ENCODE results near the gene NES.

NES gene

GRCh38 chr1:156703741-156704140 lies 26.5 kb upstream of the NES start:
- TF ChIP-seq EZH2phosphoT487 (IDR thresholded peaks at IDR 0.05; ENCODE audit: low read length) (no peak), EZH2 (optimal IDR thresholded peaks at IDR 0.05; ENCODE audit: low read depth, low read length) (no peak)
- TF ChIP-seq, protein P1, sequence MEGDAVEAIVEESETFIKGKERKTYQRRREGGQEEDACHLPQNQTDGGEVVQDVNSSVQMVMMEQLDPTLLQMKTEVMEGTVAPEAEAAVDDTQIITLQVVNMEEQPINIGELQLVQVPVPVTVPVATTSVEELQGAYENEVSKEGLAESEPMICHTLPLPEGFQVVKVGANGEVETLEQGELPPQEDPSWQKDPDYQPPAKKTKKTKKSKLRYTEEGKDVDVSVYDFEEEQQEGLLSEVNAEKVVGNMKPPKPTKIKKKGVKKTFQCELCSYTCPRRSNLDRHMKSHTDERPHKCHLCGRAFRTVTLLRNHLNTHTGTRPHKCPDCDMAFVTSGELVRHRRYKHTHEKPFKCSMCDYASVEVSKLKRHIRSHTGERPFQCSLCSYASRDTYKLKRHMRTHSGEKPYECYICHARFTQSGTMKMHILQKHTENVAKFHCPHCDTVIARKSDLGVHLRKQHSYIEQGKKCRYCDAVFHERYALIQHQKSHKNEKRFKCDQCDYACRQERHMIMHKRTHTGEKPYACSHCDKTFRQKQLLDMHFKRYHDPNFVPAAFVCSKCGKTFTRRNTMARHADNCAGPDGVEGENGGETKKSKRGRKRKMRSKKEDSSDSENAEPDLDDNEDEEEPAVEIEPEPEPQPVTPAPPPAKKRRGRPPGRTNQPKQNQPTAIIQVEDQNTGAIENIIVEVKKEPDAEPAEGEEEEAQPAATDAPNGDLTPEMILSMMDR (IDR thresholded peaks at IDR 0.05; ENCODE audit: low read length): no peak
- no peaks in the 10 kb centered on the region for H3K79me2 ChIP-seq (ENCODE audit: low read length)
- H3K9ac ChIP-seq (ENCODE audit: low read length): no peak overlapping the region
- no peak overlapping the region for H3K27ac ChIP-seq (ENCODE audit: low read length)
- H3K4me1 ChIP-seq (ENCODE audit: low read length): peaks cover 16% of the 10 kb centered on the region
- no peaks in the 10 kb centered on the region for H4K20me1 ChIP-seq (ENCODE audit: insufficient read depth, low read length)
- H3K36me3 ChIP-seq (replicated peaks; ENCODE audit: insufficient read depth, low read length): no peaks in the 10 kb centered on the region
- H3K27me3 ChIP-seq (replicated peaks; ENCODE audit: insufficient read depth, low read length): peaks cover 68% of the 10 kb centered on the region
- H3F3A ChIP-seq (ENCODE audit: insufficient read depth, low read length): no peaks in the 10 kb centered on the region; the same call in 1 of the 2 replicates
- H3K9me3 ChIP-seq (replicated peaks; ENCODE audit: insufficient read depth, low read length): no peaks in the 10 kb centered on the region
- DNase-seq: no peak
- no peaks in the 10 kb centered on the region for H3K9me2 ChIP-seq (replicated peaks; ENCODE audit: insufficient read depth, low read length)
- no peak overlapping the region for H3K4me3 ChIP-seq (ENCODE audit: low read length)
- no peak overlapping the region for H3K4me2 ChIP-seq (ENCODE audit: low read depth, low read length)
- no peak overlapping the region for H2AFZ ChIP-seq (ENCODE audit: low read length)

GRCh38 chr1:156703336-156703735 lies 26.1 kb upstream of the NES start:
- Histone ChIP-seq H3K36me3 (replicated peaks; ENCODE audit: insufficient read depth, low read length) (no peaks in the 10 kb centered on the region), H3K9me3 (replicated peaks; ENCODE audit: insufficient read depth, low read length) (no peaks in the 10 kb centered on the region), H2AFZ (ENCODE audit: low read length) (no peak overlapping the region), H3K4me2 (ENCODE audit: low read depth, low read length) (no peak overlapping the region), H3K9ac (ENCODE audit: low read length) (no peak overlapping the region), H3K4me3 (ENCODE audit: low read length) (no peak overlapping the region), H3K4me1 (ENCODE audit: low read length) (peaks cover 16% of the 10 kb centered on the region), H3K79me2 (ENCODE audit: low read length) (no peaks in the 10 kb centered on the region), H3F3A (ENCODE audit: insufficient read depth, low read length) (no peaks in the 10 kb centered on the region; the same call in 1 of the 2 replicates), H3K27ac (ENCODE audit: low read length) (no peak overlapping the region), H3K27me3 (replicated peaks; ENCODE audit: insufficient read depth, low read length) (peaks cover 68% of the 10 kb centered on the region), H4K20me1 (ENCODE audit: insufficient read depth, low read length) (no peaks in the 10 kb centered on the region), H3K9me2 (replicated peaks; ENCODE audit: insufficient read depth, low read length) (no peaks in the 10 kb centered on the region)
- TF ChIP-seq EZH2phosphoT487 (IDR thresholded peaks at IDR 0.05; ENCODE audit: low read length) (no peak), EZH2 (optimal IDR thresholded peaks at IDR 0.05; ENCODE audit: low read depth, low read length) (no peak)
- TF ChIP-seq, protein P1 (IDR thresholded peaks at IDR 0.05; ENCODE audit: low read length): no peak
- DNase-seq: no peak

DNA sequence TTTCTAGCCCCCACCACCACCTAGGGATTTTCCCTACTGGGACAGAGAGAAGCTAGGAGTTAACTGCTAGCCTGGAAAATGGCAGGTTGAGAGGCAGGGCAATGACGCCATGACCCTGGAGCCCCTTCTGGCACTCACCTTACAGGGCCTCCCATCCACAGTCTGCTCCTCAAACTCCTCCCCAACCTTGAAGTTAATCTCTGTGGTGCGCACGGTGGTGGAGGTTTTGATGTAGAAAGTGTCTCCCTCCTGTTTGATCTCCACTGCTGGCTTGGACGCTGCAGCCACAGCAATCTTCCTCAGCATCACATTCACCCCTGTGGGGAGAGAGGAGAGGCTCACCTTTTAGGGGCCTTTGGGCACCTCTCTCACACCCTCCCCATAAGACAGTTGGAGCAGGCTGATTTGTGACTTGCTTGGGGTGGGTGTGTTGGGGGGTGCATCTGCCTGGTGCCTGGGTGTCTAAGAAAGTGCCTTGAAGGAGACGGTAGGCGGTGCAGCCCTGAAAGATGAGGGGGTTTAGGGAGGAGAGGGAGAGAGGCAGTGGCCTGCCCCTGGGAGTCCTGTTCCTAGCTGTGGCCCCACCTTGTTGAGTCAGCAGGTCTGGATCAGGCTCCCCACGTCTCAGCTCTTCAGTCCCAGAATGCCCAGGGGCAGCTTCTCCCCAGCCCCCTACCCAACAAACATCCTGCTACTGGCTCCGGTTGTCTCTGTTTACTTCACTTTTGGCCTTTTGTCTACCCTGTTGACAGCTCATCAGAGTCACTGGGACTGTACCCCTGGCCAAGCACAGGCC lies 23.7 kb upstream of the NES start:
- H3K9me3 ChIP-seq (replicated peaks; ENCODE audit: insufficient read depth, low read length): no peaks in the 10 kb centered on the region
- no peak overlapping the region for H3K27ac ChIP-seq (ENCODE audit: low read length)
- no peaks in the 10 kb centered on the region; the same call in 1 of the 2 replicates for H3F3A ChIP-seq (ENCODE audit: insufficient read depth, low read length)
- H3K4me2 ChIP-seq (ENCODE audit: low read depth, low read length): no peak overlapping the region
- no peaks in the 10 kb centered on the region for H4K20me1 ChIP-seq (ENCODE audit: insufficient read depth, low read length)
- no peak for TF ChIP-seq EZH2 (optimal IDR thresholded peaks at IDR 0.05; ENCODE audit: low read depth, low read length)
- no peak for TF ChIP-seq EZH2phosphoT487 (IDR thresholded peaks at IDR 0.05; ENCODE audit: low read length)
- TF ChIP-seq, protein P1 (IDR thresholded peaks at IDR 0.05; ENCODE audit: low read length): no peak
- peaks cover 10% of the 10 kb centered on the region for H3K4me1 ChIP-seq (ENCODE audit: low read length)
- no peaks in the 10 kb centered on the region for H3K9me2 ChIP-seq (replicated peaks; ENCODE audit: insufficient read depth, low read length)
- H3K36me3 ChIP-seq (replicated peaks; ENCODE audit: insufficient read depth, low read length): no peaks in the 10 kb centered on the region
- H3K9ac ChIP-seq (ENCODE audit: low read length): no peak overlapping the region
- H3K4me3 ChIP-seq (ENCODE audit: low read length): no peak overlapping the region
- H3K79me2 ChIP-seq (ENCODE audit: low read length): no peaks in the 10 kb centered on the region
- no peak overlapping the region for H2AFZ ChIP-seq (ENCODE audit: low read length)
- DNase-seq: no peak
- H3K27me3 ChIP-seq (replicated peaks; ENCODE audit: insufficient read depth, low read length): peaks cover 60% of the 10 kb centered on the region

Measured in MM.1S (cell line).